HG03442 (cell line): ENCODE measurements around the gene CAMTA1.
"Not testable (repeated sequence)": the region's sequence is repeated elsewhere in the genome, so short reads cannot be mapped to it uniquely, and the experiment has no call there.

Experiments used
- ATAC-seq: cut with Tn5 transposase; IDR thresholded peaks from one replicate; pipeline ENCODE4 v1.9.1; 2021; ENCODE audit warnings: mild to moderate bottlenecking, moderate library complexity; ENCODE audit not compliant: unreplicated experiment

CAMTA1 gene

GRCh38 chr1:7373876-7374562, 588.8 kb downstream of the CAMTA1 start:
- ATAC-seq: no peak

DNA sequence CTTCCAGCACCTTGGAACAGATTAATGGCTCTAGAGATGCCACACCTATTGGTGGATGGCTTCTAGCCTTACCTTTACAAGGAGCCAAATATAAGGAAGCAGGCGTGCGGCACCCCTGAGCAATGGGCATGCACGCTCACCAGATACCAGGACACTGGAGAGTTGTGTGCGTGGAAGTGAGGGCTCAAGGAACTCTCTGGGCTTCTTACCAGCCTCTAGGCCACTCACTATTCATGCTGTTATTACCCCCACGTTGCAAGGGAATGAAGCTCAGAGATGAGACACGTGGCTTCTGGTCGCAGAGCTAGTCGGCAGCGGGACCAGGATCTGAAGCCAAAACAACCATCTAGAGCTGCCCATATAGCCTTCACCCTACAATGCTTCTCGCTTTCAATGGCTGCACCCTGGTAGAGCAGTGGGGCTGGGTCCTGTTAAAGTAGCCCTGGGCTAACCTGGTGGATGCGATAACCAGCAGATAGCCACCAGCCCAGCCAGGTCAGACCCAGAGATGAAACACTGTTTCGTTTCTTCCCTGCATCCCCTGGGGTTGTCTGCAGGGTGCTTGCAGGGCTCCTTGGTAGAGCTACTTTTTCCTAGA, 589.4 kb downstream of the CAMTA1 start:
- no peak for ATAC-seq

DNA sequence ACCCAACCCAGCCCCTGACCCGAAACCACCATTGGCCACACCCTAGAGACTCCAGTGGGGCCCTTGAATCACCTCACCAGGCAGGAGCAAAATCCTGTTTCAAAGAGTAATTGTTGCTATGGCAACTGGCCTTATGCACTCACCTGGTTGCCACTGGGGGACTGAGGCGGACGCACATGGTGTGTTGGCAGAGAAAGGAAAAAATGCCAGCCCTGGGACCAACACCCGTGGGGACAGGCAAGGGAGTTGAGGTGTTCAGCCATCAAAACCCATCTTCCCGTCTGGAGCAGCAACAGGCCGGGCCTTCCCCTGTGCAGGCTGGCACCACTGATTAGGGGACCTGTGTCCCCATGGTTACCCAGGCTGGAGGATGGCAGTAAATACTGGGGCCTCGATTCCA, 590.1 kb downstream of the CAMTA1 start:
- no peak for ATAC-seq

DNA sequence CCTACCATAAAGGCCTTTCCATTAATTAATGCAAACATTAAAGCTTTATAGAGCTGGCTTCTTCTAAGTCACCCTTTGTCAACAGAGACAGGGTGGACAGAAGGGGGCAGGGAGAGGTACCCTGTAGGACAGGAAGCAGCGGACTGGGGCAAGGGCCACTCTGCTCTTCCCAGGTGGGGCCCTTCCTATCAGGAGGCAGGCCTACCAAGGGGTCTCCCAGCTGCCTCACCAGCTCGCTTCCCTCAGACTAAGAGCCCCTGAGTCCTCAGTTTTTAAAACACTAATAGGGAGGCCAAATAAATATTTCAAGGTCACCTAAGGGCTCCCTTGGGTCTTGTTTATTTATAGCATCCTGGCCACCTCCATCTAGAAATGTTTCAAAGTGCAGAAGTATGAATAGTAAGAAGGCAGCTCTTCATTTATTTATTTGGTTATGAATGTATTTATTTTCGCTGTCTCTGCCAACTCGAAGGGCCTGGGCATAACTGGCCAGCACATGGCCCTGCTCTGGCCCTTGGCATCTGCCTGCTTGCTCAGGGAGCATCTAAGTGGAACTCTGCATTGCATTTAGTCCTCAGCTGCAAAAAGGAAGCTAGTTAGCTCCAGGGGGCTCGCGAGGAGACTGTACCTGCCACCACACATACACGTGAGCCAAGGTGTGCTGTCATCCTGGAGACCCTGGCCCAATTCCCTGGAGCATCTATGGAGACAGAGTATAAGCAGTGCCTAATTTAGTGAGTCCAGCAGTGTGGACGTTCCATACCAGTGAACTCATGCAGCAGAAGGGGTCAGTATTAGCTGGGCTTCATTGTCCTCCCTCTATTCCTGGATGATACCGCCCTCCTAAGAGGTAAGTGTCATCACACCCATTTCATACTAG, 590.8 kb downstream of the CAMTA1 start:
- ATAC-seq: no peak

DNA sequence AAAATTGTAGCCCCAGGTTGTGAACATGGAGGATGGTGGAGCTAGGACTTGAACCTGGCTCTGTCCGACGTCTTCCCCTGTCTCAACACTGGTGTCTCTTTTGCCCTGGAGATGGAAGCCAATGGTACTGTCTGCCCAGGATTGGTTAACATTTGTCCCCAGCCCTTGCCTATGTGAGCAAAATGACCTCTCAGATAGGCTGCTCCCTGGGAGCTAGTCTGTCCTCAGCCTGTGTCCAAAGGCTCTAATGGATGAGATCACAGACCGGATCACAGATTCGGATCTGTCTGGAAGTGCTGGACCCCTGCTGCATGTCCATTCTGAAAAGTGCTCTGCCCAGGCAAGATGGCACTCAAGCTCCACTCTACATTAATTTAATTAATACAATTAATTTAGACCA, 591.4 kb downstream of the CAMTA1 start:
- no peak for ATAC-seq

DNA sequence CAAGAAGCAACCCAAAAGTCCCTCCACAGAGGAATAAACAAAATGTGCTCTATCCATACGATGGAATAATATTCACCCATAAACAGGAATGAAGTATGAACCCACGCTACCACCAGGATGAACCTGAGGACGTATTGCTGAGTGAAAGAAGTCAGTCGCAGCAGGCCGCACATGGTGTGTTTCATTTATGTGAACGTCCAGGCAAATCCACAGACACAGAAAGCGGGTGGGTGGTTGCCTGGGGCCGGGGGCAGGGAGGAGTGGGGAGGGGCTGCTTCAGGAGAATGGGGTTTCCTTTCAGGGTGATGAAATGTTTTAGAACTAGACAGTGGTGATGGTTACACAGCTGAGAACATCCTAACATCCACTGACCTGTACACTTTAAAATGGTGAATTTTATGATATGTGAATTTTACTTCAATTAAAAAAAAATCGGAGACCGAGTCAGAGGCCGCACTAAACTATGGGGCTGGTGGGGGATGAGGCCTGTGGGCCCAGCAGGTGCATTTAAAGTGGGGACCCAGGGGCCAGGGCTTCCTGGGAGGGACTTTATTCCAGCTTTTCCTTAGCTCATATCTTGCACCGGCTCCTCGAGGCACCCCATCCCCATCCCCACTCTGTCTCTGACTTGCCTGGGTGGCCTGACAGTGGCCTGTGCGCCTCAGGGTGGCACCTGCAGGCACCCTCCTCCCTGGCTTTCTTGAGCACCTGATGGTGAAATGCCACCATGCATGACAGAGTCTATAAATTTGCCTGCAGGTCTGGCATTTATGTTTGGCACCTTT, 593.3 kb downstream of the CAMTA1 start:
- no peak for ATAC-seq

- ATAC-seq: no peak
Observed at GRCh38 chr1:7379441-7379971, 594.3 kb downstream of the CAMTA1 start.

- not testable (repeated sequence) for ATAC-seq
Observed at GRCh38 chr1:7380068-7380467, 594.8 kb downstream of the CAMTA1 start.

- ATAC-seq: no peak
Observed at GRCh38 chr1:7380712-7381111, 595.5 kb downstream of the CAMTA1 start.

DNA sequence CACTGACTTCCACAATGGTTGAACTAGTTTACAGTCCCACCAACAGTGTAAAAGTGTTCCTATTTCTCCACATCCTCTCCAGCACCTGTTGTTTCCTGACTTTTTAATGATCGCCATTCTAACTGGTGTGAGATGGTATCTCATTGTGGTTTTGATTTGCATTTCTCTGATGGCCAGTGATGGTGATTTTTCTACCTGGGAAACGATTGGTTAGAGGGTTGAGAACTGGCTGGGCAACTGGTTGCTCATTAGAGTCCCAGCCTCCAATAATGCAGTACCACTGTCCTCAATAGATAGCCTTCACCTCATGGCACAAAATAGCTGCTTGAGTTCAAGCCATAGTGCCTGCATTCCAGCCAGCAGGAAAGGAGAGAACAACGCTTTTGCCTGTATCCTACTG, 596.5 kb downstream of the CAMTA1 start:
- not testable (repeated sequence) for ATAC-seq

GRCh38 chr1:7382971-7383370, 597.7 kb downstream of the CAMTA1 start:
- ATAC-seq: no peak

DNA sequence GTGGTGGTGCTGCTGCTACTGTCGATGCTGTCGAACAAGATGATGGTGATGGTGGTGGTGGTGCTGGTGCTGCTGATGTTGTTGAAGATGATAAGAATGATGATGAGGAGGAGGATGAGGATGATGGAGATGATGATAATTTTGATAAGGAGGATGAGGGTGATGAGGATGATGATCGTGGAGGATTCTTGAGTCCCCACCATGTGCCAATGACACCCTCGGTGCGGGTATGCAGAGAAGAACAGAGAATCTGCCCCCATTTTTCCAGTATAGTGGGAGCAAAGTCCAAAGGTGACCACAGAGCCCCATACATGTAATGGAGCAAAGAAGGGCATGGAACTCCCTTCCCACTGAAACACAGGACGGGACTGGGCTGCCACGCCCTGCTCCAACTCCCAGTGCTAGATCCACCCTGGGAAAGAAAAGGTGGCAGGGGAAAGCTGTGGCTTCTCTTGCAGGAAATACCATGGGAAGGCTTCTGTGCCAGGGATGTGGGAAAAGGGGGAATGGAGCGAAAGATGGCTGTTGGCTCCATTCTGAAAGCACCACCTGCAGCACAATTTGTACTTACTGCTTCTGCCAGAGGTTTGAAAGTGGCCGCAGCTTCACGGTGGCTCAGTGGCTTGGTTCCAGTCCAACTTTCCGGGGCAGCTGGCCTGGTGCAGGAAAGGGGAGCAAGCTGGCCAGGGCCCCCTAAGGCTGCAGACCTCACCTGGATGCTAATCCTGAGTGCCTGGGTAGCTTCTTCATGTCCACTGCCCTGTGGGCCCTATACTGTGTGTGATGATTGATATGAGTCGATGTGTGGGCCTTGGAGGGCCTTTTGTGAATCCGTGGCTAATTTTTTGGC, 598.6 kb downstream of the CAMTA1 start:
- no peak for ATAC-seq

GRCh38 chr1:7384679-7385078, 599.4 kb downstream of the CAMTA1 start:
- no peak for ATAC-seq

GRCh38 chr1:7385471-7386225, 600.4 kb downstream of the CAMTA1 start:
- no peak for ATAC-seq

GRCh38 chr1:7386226-7387052, 601.2 kb downstream of the CAMTA1 start:
- no peak for ATAC-seq

DNA sequence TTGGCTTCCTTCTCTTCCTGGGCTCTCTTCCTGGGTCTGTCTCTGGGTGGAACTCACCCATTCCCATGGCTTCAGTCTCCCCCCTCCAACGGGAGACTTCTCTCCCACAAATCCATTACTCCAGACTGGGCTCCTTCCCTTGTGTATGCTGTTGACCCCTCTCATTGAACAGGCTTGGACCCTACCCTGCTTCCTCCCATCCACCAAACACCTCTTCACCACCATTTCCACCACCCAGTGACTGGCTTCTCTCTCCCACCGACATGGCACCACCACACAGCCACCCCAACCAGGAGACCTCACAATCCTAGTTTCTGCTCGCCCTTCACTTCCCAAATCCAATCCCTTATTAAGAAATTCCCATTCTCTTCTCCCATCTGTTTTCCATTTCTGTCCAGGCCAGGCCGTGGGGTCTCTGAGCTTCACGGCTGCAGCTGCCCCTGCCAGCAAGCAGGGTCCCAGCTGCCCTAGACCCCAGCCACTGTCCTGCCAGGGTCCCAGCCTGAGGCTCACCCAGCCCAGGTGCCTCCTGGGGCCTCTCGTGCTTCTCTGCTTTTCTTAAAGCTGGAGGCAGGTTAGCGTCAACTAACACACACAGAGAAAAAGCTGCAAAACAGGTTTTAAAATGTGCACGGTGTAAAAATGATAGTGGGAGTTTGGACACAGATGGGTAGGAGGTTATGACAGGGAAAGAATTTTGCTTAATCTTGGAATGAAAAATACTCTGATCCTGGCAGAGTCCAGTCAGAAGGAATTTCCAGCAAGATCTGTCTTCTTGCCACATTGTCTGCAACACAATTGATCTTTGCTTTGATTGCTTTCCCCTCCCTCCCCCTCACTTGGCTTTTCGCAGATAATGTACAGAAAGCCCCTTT, 602.0 kb downstream of the CAMTA1 start:
- no peak for ATAC-seq

DNA sequence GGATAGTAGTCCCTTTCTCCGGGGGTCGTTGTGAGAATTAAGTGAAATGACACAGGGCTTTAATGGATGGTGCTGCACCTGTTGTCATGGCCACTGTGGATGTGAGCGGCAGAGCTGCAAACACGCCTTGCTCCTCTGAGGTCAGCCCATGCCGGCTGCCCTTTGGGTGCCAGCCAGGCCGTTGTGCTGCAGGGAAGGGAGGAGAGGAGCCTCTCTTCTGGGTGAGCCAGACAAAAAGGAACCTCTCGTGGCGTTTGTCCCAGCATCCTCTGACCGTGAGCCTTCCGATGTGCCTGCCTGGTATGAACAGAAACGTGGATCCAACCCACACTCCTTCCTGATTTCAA, 602.9 kb downstream of the CAMTA1 start:
- ATAC-seq: no peak
